IPS-20b (cell line): ENCODE data around the gene NELFB.
"Not testable (repeated sequence)": the region's sequence is repeated elsewhere in the genome, so short reads cannot be mapped to it uniquely, and the experiment has no call there.

ENCODE experiments used
- H3K27ac ChIP-seq: one replicate; pipeline ENCODE4 v1.5.1; 2013; ENCODE audit warnings: low read length
- H3K27me3 ChIP-seq: 2 replicates; pipeline ENCODE4 v1.6.1; 2013; ENCODE audit warnings: mild to moderate bottlenecking, low read length, inconsistent platforms; ENCODE audit not compliant: insufficient read depth
- H3K36me3 ChIP-seq: 2 replicates; pipeline ENCODE4 v1.6.1; 2013; ENCODE audit warnings: low read depth, mild to moderate bottlenecking, inconsistent platforms, low read length, moderate library complexity; ENCODE audit not compliant: insufficient read depth
- H3K4me1 ChIP-seq: 2 replicates; pipeline ENCODE4 v1.6.1; 2013; ENCODE audit warnings: mild to moderate bottlenecking, control low read depth, inconsistent platforms, low read length, moderate library complexity; ENCODE audit not compliant: insufficient read depth
- H3K4me3 ChIP-seq: 2 replicates; pipeline ENCODE4 v1.5.1; 2013; ENCODE audit warnings: mild to moderate bottlenecking, low read length, inconsistent platforms
- H3K9ac ChIP-seq: 2 replicates; pipeline ENCODE4 v1.6.1; 2013; ENCODE audit warnings: low read depth, mild to moderate bottlenecking, inconsistent platforms, low read length, moderate library complexity
- H3K9me3 ChIP-seq: 2 replicates; pipeline ENCODE4 v1.6.1; 2013; ENCODE audit warnings: mild to moderate bottlenecking, low read depth, low read length, inconsistent platforms; ENCODE audit not compliant: insufficient read depth

Gene NELFB

DNA sequence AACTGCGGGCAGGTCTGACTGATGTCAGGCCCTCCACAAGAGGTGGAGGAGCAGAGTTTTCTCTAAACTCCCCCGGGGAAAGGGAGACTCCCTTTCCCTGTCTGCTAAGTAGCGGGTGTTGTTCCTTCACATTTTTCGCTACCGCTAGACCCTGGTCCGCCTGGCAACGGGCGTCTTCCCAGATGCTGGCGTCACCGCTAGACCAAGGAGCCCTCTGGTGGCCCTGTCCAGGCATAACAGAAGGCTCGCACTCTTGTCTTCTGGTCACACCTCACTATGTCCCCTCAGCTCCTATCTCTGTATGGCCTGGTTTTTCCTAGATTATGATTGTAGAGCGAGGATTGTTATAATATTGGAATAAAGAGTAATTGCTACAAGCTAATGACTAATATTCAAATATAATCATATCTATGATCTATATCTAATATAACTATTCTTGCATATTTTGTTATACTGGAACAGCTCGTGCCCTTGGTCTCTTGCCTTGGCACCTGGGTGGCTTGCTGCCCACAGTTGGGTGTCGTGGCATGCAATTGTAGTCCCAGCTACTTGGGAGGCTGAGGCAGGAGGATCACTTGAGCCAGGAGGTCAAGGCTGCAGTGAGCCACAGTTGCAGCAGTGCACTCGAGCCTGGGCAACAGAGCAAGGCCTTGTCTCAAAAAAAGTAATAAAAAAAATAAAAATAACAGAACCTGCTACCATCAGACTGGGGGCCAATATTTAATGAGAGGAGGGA lies 7.2 kb downstream of the NELFB start:
- peaks cover 35% of the 10 kb centered on the region for H3K36me3 ChIP-seq
- not testable (repeated sequence) for H3K27me3 ChIP-seq, H3K9ac ChIP-seq, H3K9me3 ChIP-seq, H3K4me3 ChIP-seq, H3K27ac ChIP-seq, H3K4me1 ChIP-seq

DNA sequence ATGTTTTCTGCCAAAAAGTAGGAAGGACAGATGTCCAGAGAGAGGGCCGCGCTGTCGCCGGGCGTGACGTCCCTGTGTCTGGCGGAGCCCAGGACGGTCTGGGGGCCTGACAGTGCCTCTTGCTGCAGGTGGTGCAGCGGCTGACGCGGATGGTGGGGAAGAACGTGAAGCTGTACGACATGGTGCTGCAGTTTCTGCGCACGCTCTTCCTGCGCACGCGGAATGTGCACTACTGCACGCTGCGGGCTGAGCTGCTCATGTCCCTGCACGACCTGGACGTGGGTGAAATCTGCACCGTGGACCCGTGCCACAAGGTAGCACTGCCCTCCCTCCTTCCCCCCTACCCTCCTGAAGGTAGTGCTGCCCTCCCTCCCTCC lies 7.8 kb downstream of the NELFB start:
- no peaks in the 10 kb centered on the region for H3K9me3 ChIP-seq
- no peaks in the 10 kb centered on the region for H3K27me3 ChIP-seq
- no peak overlapping the region for H3K4me3 ChIP-seq
- H3K27ac ChIP-seq = no peak overlapping the region
- H3K4me1 ChIP-seq = no peaks in the 10 kb centered on the region
- H3K9ac ChIP-seq = no peak overlapping the region
- peaks cover 33% of the 10 kb centered on the region for H3K36me3 ChIP-seq

DNA sequence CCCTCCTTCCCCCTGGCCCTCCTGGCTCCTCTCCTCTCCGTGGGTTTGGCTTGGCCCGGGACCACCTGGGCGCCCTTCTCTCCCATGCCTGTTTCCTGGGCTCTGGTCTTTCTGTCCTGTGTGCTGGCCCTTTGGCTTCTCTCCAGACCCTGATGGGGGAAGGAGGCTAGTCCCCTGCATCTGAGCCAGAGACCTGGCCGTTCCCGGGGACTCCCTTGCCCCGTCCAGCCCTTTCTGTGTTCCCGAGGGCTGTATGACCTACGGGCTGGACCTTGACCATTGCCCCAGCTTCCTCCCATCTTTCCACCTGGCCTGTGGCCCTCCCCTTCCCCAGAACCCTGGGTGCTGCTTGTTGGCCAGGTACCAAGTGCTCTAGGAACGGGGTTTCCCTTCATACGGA lies 8.4 kb downstream of the NELFB start:
- Histone ChIP-seq H3K9ac (no peak overlapping the region), H3K27ac (no peak overlapping the region), H3K36me3 (peaks cover 27% of the 10 kb centered on the region), H3K4me1 (no peaks in the 10 kb centered on the region), H3K9me3 (no peaks in the 10 kb centered on the region), H3K4me3 (no peak overlapping the region), H3K27me3 (no peaks in the 10 kb centered on the region)

DNA sequence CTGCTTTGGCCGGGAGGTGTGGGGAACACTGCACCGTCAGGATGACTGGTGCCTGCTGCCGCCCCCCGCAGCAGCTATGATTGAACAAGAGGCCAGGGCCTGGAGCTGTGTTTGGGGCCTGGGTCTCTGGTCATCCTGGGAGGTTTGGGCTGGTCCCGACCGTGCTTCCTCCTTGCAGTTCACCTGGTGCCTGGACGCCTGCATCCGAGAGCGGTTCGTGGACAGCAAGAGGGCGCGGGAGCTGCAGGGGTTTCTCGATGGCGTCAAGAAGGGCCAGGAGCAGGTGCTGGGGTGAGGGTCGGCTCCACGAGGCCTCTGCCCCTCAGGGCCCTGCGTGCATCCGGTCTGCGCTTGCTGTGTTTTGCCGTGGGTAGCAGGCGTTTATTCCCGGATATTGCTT lies 8.9 kb downstream of the NELFB start:
- Histone ChIP-seq H3K27ac (no peak overlapping the region), H3K9me3 (no peaks in the 10 kb centered on the region), H3K36me3 (peaks cover 27% of the 10 kb centered on the region), H3K4me3 (no peak overlapping the region), H3K4me1 (no peaks in the 10 kb centered on the region), H3K27me3 (no peaks in the 10 kb centered on the region), H3K9ac (no peak overlapping the region)

DNA sequence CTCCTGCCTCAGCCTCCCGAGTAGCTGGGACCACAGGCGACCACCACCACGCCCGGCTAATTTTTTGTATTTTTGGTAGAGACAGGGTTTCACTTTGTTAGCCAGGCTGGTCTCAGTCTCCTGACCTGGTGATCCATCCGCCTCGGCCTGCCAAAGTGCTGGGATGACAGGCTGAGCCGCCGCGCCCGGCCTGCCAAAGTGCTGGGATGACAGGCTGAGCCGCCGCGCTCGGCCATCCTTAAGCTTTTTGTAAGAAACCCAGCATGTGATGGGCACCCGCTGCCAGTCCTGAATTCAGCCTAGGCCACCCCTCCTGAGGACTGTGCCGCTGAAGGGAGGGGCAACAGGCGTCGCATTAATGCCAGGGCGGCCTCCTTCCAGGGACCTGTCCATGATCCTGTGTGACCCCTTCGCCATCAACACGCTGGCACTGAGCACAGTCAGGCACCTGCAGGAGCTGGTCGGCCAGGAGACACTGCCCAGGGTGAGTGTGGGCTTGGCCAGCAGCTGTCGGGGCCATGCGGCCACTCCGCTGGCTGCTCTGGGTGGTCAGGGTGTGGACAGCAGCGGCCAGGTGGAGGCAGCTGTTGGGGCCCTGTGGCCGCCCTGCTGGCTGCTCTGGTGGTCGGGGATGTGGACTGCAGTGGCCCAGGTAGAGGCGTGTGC lies 10.5 kb downstream of the NELFB start:
- H3K9me3 ChIP-seq = no peaks in the 10 kb centered on the region
- no peak overlapping the region for H3K27ac ChIP-seq
- H3K36me3 ChIP-seq = peaks cover 30% of the 10 kb centered on the region
- H3K9ac ChIP-seq = no peak overlapping the region
- H3K4me3 ChIP-seq = no peak overlapping the region
- no peaks in the 10 kb centered on the region for H3K27me3 ChIP-seq
- no peaks in the 10 kb centered on the region for H3K4me1 ChIP-seq

- Histone ChIP-seq H3K36me3 (peaks cover 35% of the 10 kb centered on the region), H3K4me1 (no peaks in the 10 kb centered on the region), H3K9ac (no peak overlapping the region), H3K4me3 (no peak overlapping the region), H3K9me3 (no peaks in the 10 kb centered on the region), H3K27ac (no peak overlapping the region), H3K27me3 (no peaks in the 10 kb centered on the region)
Observed at GRCh38 chr9:137266162-137266527, 11.0 kb downstream of the NELFB start.

DNA sequence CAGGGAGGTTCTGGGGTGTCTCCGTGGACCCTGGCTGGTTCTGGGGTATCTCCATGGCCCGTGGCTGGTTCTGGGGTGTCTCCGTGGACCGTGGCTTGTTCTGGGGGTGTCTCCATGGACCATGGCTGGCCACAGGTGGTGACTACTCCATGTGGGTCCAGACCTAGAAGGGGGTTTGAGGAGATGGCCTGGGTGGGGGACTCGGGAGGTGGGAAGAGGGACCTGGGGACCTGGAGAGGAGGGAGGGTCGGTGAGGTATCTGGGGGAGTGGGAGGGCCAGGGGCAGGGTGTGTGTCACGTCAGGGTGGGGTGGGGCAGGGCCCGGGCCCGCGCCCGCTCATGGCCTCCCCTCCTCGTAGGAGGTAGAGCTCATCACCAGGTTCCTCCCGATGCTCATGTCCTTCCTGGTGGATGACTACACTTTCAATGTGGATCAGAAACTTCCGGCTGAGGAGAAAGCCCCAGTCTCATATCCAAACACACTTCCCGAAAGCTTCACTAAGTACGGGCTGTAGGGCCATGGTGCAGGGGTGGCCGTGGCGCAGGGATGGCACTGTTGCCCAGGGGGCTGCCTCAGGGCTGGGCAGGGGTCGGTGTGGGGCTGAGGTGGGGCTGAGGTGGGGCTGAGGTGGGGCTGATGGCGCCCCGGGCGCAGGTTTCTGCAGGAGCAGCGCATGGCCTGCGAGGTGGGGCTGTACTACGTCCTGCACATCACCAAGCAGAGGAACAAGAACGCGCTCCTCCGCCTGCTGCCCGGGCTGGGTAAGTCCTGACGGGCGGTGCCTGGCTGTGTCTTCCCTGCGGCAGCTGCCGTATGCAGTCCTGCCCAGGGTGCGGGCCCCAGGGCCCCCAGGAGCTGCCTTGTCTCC lies 11.7 kb downstream of the NELFB start:
- Histone ChIP-seq H3K27me3 (no peaks in the 10 kb centered on the region), H3K27ac (no peak overlapping the region), H3K4me1 (no peaks in the 10 kb centered on the region), H3K9me3 (no peaks in the 10 kb centered on the region), H3K36me3 (peaks cover 35% of the 10 kb centered on the region), H3K9ac (no peak overlapping the region), H3K4me3 (no peak overlapping the region)

- Histone ChIP-seq H3K9ac (no peak overlapping the region), H3K4me1 (no peaks in the 10 kb centered on the region), H3K9me3 (no peaks in the 10 kb centered on the region), H3K36me3 (peaks cover 38% of the 10 kb centered on the region), H3K4me3 (no peak overlapping the region), H3K27ac (no peak overlapping the region), H3K27me3 (no peaks in the 10 kb centered on the region)
Observed at GRCh38 chr9:137267933-137268355, 12.8 kb downstream of the NELFB start.

DNA sequence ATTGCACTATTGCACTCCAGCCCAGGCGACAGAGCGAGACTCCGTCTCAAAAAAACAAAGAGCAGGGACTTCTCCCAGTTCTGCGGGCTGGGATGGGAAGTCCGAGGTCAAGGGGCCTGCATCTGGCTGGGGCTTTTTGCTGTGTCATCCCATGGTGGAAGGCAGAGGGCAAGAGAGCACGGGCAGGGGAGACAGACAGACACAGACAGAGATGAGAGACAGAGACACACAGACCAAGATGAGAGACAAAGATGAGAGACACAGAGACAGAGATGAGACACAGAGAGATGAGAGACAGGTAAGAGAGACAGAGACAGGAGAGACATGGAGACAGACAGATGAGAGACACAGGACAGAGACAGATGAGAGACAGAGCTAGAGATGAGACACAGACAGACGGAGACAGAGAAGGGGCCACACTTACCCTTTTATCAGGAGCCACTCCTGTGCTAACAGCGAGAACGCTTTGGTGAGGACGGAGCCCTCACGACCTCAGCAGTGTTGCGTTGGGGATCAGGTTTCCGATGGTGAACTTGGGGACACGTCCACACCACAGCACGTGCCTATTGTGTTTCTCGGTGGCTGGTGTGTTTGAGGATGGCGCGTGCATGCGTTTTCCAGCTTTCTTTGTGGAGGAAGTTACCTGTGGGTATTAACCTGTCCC lies 13.5 kb downstream of the NELFB start:
- no peak overlapping the region for H3K27ac ChIP-seq
- H3K9me3 ChIP-seq = no peaks in the 10 kb centered on the region
- H3K27me3 ChIP-seq = no peaks in the 10 kb centered on the region
- no peak overlapping the region for H3K9ac ChIP-seq
- H3K4me1 ChIP-seq = no peaks in the 10 kb centered on the region
- H3K36me3 ChIP-seq = peaks cover 39% of the 10 kb centered on the region
- no peak overlapping the region for H3K4me3 ChIP-seq

- Histone ChIP-seq H3K9me3 (no peaks in the 10 kb centered on the region), H3K27ac (no peak overlapping the region), H3K27me3 (no peaks in the 10 kb centered on the region), H3K4me3 (no peak overlapping the region), H3K4me1 (no peaks in the 10 kb centered on the region), H3K36me3 (peaks cover 33% of the 10 kb centered on the region), H3K9ac (no peak overlapping the region)
Observed at GRCh38 chr9:137269231-137269772, 14.2 kb downstream of the NELFB start.

- H3K4me3 ChIP-seq = no peak overlapping the region
- H3K27me3 ChIP-seq = no peaks in the 10 kb centered on the region
- no peak overlapping the region for H3K27ac ChIP-seq
- no peak overlapping the region for H3K9ac ChIP-seq
- H3K9me3 ChIP-seq = no peaks in the 10 kb centered on the region
- peaks cover 28% of the 10 kb centered on the region for H3K36me3 ChIP-seq
- H3K4me1 ChIP-seq = peaks cover under 1% of the 10 kb centered on the region
Observed at GRCh38 chr9:137270929-137271695, 16.0 kb downstream of the NELFB start.
